Vagina (tissue), 2 donors: ENCODE data around the gene DPYD.

Experiments
- POLR2A ChIP-seq, 2 donors: fragments of 450-650 bp; IDR thresholded peaks; one replicate each; pipeline ENCODE4 v1.6.1; 2017; ENCODE audit warnings: antibody characterized with exemption in 2 of 2, mild to moderate bottlenecking in 2 of 2, moderate library complexity in 2 of 2
- POLR2AphosphoS5 ChIP-seq, 2 donors: sonication (generic); formaldehyde crosslinking; IDR thresholded peaks; one replicate each; pipeline ENCODE4 v1.9.0; 2017; ENCODE audit warnings: antibody characterized with exemption in 2 of 2, mild to moderate bottlenecking in 2 of 2, low read depth in 1 of 2; ENCODE audit not compliant: insufficient read depth in 1 of 2
- TF ChIP-seq, protein P1 (sequence below), 3 experiments: fragments of 450-650 bp in 2 of 3; fragments of 200-600 bp in 1 of 3; sonication (generic) in 1 of 3; IDR thresholded peaks; one replicate each; pipeline ENCODE4 v1.5.1; 2017 to 2019; ENCODE audit warnings: antibody characterized with exemption in 3 of 3, mild to moderate bottlenecking in 2 of 3, moderate library complexity in 2 of 3

DNA sequence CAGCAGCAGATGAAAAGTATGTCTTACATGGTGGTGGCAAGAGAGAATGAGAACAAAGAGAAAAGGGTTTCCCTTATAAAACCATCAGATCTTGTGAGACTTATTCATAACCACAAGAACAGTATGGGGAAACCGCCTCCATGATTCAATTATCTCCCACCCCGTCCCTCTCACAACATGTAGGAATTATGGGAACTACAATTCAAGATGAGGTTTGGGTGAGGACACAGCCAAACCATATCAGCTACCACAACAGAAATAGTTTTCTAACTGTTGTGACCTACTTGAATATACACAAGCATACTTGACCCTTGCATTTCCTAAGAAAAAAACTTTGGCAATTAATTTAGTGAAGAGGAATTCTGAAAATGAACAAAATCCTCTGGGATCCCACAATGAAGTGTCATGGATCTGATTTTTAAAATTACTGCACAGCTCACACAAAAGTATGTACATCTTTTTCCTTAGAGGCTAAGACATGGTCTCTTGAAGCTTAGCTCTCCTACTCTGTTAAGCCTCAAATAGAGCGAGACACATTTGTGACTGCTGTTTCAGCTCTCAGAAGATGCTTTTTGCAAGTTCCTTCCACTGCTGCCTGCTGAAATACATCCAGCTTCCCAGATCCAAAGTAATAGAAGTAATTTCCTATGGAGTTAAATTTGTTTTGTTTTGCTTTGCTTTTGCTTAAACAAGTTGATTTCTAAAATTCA, 265.8 kb downstream of the DPYD start:
- TF ChIP-seq, protein P1, sequence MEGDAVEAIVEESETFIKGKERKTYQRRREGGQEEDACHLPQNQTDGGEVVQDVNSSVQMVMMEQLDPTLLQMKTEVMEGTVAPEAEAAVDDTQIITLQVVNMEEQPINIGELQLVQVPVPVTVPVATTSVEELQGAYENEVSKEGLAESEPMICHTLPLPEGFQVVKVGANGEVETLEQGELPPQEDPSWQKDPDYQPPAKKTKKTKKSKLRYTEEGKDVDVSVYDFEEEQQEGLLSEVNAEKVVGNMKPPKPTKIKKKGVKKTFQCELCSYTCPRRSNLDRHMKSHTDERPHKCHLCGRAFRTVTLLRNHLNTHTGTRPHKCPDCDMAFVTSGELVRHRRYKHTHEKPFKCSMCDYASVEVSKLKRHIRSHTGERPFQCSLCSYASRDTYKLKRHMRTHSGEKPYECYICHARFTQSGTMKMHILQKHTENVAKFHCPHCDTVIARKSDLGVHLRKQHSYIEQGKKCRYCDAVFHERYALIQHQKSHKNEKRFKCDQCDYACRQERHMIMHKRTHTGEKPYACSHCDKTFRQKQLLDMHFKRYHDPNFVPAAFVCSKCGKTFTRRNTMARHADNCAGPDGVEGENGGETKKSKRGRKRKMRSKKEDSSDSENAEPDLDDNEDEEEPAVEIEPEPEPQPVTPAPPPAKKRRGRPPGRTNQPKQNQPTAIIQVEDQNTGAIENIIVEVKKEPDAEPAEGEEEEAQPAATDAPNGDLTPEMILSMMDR (IDR thresholded peaks at IDR 0.05): no peak
- no peak for TF ChIP-seq POLR2AphosphoS5 (IDR thresholded peaks at IDR 0.05; ENCODE audit: insufficient read depth in 1 of 2, low read depth in 1 of 2)
- no peak for TF ChIP-seq POLR2A (IDR thresholded peaks at IDR 0.05)
